Measurements from ENCODE around the gene DLX6. TPM values are rescaled to one million over a fixed set of nuclear protein-coding genes. Genes with fewer than 3 reads are reported as not detected.

Gene DLX6
- total RNA-seq (2014; rRNA removed; shearing (Covaris generic)) = 0.80 and 1.5 TPM in 2 replicates
- polyA plus RNA-seq (2015; cell fraction: cytosol; rRNA removed) = 3.8 and 5.9 TPM in 2 replicates
- polyA plus RNA-seq (2015; cell fraction: nucleus; rRNA removed) = 4.7 and 7.7 TPM in 2 replicates

DNA sequence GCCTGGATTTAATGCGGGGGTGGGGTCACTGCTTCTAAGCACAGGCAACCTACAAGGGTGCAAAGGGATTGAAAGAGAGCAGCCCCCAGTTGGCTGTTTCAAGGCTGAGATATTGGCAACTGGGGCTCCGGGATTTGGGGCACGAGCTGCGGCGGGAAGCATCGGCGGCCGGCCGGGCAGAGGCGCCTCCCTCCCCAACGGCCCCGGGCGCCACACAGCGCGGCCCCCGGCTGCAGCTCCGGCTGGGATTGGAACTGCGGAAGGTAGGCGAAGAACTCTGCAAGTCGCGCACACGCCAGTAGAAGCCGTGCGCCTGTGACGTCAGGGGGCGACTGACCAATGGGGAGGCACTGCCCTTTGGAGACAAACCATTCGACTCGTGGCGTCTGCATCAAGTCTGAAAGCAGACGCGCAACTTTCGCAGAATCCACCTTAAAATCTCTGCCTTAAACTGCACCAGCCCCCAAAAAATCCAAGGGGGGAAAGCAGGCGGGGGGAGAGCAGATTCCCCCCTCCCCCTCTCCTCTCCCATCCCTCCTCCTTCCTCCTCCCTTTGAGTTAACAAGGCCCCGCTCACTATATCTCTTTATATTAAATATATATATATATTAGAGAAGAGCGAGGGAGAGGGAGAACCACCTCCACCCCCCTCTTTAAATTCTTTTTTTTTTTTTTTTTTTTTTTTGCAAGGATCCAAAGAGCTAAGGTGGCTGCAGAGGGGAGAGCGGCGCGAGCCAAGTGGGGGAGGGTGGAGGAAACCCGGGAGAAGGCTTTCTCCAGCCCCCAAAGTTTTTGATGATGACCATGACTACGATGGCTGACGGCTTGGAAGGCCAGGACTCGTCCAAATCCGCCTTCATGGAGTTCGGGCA is at the start of gene DLX6:
TSS of gene DLX6 (plus strand) at position 371 of the 872 bp plus-strand sequence. CDS start at position 796, 425 bp downstream.
- DNase-seq (ENCODE audit: low read depth, low spot score) = peak; percentile 96
- in situ Hi-C loops (cut with HindIII; ENCODE audit: low pct_unique_long_range_greater_than_20kb, low sequenced_read_pairs) = no loop called here

DNA sequence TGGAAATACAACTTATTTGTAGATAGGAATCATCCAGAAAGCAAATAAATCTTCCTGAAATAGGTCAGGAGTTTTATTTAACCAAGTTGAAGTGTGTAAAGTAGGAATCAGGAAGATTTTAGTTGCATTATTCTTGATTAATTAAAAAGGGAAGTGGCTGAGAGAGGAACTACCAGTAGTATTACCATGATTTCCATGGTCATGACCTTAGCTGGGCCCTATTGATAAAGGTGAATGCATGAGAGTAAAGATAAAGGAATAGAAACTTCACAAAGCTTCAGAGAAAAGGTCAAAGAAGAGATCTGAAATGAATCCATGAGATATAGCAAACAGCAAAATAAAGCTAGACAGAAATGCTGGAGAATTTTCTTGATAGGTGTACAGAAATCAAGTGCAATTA is 46.2 kb upstream of the DLX6 start:
- DNase-seq (ENCODE audit: low read depth, low spot score) = no peak
- in situ Hi-C loops (cut with HindIII; ENCODE audit: low pct_unique_long_range_greater_than_20kb, low sequenced_read_pairs) = no loop called here

DNA sequence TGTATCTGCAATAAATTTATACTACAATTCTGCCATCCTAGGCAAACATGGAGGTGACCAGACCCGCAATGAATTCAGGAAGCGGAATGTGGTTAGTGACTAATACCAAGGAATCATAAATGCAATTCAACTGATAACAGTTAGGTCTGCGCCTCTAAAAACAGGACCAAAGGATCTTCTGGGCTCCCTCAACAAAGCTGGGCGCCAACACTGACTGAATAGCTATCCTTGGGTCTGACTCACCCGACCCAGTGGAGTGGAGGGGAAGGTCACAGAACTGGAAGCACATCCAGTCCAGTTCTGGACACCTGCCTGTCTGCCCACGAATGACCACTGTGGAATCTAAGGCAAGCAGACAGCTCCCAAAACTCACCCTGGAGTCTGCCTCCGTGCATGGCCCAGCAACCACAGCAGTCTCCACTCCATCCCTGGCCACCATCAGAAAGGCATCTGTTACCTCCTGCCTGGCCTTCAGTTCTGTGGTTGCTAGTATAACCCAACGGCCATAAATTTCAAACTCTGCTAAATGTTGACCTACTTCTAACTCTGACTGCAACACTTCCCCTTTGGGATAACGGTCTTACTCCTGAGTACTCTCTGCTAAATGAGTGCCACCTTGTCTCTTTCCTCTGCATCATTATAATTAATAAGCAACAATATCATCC is 43.0 kb upstream of the DLX6 start:
- in situ Hi-C loops (cut with HindIII; ENCODE audit: low pct_unique_long_range_greater_than_20kb, low sequenced_read_pairs) = no loop called here
- DNase-seq (ENCODE audit: low read depth, low spot score) = no peak

DNA sequence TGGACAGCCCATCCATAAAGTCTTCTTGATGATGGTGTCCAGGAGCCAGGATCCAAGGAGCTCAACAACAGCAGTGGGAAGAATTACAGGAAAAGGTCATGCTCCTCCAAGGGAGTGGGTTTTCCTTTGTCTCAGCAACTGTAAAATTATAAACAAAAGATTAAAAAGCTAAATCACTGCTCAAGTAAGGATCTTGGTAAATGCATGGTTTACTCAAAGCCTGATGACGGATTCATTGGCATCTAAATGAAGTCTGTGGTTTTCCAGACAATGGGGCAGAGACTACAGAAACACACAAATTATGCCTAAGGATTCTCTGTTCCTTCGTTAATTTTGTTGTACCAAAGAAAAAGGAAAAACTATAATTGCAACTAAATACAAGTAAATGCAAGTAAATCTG is 36.4 kb upstream of the DLX6 start:
- in situ Hi-C loops (cut with HindIII; ENCODE audit: low pct_unique_long_range_greater_than_20kb, low sequenced_read_pairs) = no loop called here

DNA sequence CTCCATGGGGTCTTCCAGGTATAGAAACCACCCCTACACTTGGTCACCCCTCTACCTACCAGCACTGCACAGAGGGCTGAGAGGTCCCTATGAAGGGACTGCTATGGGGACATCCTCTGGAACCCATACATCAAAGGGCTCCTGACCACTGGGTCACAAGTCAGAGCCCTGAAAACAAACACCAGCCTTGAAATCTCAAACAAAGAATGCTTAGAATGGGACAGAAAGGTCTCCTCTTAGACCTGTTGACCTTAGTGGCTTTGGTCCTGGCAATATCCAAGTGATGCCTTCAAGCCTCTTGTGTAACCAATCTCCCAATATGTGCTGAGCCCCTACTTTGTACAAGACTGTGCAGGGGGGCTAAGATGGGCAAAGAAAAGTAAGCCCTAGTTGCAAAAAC is 34.6 kb upstream of the DLX6 start:
- in situ Hi-C loops (cut with HindIII; ENCODE audit: low pct_unique_long_range_greater_than_20kb, low sequenced_read_pairs) = no loop called here
- no peak for DNase-seq (ENCODE audit: low read depth, low spot score)

More for the DNA sequence above, 36.4 kb upstream of the DLX6 start:
- DNase-seq (ENCODE audit: low read depth, low spot score) = no peak

DNA sequence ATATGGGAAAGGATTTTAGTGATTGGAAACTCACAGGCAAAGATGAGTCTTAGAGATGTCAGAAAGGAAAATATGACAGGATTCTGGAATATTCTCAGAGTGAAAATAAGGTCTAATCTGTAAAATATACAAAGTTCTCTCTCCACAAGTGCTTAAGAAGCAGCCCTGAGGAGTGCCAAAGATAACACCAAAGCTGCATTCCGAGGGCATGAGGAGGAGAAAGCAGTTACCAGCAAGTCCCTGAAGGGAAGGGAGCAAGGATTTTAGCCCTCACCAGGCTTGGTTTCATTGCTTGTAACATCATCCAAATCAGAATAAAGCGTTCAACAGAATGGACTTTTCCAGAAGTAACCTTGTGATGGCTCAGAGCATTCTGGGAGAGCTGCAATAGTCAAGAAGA is 31.4 kb upstream of the DLX6 start:
- in situ Hi-C loops (cut with HindIII; ENCODE audit: low pct_unique_long_range_greater_than_20kb, low sequenced_read_pairs) = no loop called here
- no peak for DNase-seq (ENCODE audit: low read depth, low spot score)

DNA sequence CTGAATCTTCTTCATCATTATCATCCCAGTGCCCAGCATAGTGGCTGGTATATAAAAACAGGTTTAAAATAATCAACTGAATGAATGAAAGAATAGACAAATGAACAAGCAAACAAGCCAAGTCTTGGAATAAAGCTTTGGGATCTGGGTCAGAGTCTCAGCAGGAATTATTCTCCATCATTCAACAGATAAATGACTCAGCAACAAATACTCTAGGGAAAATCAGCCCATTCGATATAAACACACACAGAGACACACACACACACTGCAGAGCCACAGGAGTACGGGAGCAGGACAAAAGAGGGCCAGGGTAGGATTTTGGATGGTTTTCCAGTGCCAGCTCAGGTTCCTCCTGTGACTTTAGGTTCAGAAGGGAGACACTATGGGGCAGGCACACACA is 29.2 kb upstream of the DLX6 start:
- in situ Hi-C loops (cut with HindIII; ENCODE audit: low pct_unique_long_range_greater_than_20kb, low sequenced_read_pairs) = no loop called here
- no peak for DNase-seq (ENCODE audit: low read depth, low spot score)

DNA sequence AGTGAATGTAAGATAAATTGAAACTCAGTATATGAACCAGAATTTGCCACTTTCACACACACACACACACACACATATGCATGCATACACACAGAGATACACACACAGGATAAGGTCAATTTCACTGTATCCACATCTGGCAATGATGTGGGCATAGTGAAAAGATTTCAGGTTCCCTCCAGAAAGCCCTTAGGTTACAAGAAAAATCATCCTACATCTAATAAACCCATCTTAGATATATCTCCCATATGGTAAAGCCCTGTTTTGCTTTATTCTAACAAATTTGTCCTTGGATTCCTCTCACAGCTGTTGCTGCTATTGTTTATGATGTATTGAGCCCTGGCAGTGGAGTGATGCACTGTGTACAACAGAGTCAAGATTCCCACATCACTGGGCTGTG is 27.9 kb upstream of the DLX6 start:
- in situ Hi-C loops (cut with HindIII; ENCODE audit: low pct_unique_long_range_greater_than_20kb, low sequenced_read_pairs) = no loop called here
- DNase-seq (ENCODE audit: low read depth, low spot score) = no peak

DNA sequence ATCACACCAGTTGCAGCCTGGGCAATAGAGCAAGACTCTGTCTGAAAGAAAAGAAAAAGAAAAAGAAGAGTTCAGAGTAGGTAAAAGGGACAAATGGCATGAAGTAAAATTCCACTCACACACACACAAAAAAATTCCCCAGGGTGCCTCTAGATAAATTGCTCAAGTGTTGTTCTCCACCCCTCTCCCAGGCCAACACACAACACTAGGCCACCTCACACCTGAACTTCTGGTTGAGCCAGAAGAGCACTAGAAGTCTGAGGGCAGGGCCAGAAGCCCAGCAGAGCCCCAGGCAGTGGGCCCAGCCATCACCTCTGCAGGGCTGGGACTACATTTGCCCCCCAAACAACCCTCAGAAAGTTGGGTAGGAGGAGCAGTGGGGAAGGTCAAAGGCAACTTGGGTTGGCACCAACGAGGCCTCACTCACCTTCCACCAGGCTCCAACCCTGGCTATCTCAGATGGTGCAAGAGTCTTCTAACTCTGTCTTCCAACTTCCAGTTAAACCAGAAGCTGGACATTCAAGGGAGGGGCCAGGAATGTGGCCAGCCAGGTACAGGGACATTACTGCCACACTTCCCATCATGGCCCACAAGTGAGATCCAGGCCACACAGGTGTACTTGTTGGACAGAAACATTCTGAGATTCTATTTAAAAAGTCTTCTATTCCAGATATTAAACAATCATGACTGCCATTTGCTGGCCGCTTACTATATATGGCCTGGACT is 25.6 kb upstream of the DLX6 start:
- in situ Hi-C loops (cut with HindIII; ENCODE audit: low pct_unique_long_range_greater_than_20kb, low sequenced_read_pairs) = no loop called here
- DNase-seq (ENCODE audit: low read depth, low spot score) = no peak

DNA sequence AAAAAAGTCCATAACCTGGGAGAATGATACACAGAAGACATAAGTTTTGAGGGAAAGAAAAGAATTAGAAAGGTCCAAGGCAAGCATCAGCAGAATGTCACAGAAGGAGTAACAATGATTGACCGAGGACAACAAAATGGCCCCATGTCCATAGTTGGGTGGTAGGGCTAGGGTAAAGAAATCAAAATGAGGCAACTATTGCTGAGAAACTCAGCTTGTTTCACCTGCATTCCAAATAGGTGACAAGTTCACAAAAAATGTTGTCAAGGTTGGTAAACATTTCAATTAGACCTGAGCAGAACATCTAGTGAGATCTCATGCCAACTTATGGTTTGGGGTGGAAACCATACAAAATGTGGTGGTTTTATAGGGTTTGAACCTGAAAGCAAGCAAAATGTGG is 22.8 kb upstream of the DLX6 start:
- no peak for DNase-seq (ENCODE audit: low read depth, low spot score)

DNA sequence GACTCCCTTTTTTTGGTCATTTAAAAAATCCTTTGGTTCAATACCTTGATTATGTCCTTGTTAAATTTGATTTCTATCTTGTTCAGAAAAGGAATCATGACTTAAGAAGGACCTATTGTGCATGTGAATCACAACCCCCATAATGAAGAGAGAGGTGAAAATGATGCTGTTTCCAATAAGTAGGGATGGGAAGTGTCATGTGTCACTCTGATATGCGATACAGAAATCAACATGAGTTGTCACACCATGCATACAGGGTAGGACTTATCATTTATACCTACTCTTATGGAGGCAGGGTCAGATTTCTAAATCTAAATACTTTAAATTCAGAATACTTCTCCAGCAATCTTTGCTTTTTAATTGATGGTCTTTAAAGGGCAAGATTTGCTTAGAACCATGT is 19.4 kb upstream of the DLX6 start:
- in situ Hi-C loops (cut with HindIII; ENCODE audit: low pct_unique_long_range_greater_than_20kb, low sequenced_read_pairs) = no loop called here
- DNase-seq (ENCODE audit: low read depth, low spot score) = no peak

More for the DNA sequence above, 22.8 kb upstream of the DLX6 start:
- in situ Hi-C loops (cut with HindIII; ENCODE audit: low pct_unique_long_range_greater_than_20kb, low sequenced_read_pairs) = no loop called here

DNA sequence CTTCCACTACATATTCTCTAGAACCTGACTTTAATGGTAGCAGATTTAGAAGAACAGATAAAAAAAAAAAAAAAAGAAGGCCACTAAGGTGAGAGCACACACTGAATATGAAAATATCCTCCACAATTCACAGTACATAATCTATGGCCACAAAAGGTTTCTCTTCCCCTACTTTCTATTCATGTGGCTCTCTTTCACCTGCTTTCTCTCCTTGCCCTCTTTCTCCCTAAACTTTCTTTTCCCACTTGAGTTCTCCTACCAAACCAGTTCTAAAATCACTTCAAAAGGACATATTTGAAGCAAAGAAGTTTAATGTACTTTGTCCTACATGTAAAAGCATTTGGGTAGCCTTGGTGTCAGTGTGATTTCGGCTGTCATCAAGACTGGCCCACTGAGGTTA is 18.5 kb upstream of the DLX6 start:
- no peak for DNase-seq (ENCODE audit: low read depth, low spot score)
- in situ Hi-C loops (cut with HindIII; ENCODE audit: low pct_unique_long_range_greater_than_20kb, low sequenced_read_pairs) = no loop called here

DNA sequence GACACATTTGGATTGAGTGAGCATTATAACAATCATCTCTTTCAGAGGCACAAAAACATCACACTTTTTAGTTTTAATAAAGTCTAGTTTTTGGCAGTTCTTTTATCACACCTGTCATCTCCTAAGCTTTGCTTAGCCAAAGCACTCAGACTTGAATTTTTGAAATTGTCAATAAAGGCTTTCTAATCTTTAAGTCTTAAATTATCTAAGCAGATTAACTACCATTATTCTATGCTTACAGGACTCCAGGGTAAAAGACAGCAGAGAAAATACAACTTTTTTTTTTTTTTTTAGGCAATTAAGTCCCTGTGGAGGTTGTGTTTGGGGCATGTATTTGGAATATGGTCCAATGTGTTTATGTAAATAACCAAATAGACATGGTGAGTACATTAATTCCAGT is 17.6 kb upstream of the DLX6 start:
- DNase-seq (ENCODE audit: low read depth, low spot score) = no peak
- in situ Hi-C loops (cut with HindIII; ENCODE audit: low pct_unique_long_range_greater_than_20kb, low sequenced_read_pairs) = no loop called here

DNA sequence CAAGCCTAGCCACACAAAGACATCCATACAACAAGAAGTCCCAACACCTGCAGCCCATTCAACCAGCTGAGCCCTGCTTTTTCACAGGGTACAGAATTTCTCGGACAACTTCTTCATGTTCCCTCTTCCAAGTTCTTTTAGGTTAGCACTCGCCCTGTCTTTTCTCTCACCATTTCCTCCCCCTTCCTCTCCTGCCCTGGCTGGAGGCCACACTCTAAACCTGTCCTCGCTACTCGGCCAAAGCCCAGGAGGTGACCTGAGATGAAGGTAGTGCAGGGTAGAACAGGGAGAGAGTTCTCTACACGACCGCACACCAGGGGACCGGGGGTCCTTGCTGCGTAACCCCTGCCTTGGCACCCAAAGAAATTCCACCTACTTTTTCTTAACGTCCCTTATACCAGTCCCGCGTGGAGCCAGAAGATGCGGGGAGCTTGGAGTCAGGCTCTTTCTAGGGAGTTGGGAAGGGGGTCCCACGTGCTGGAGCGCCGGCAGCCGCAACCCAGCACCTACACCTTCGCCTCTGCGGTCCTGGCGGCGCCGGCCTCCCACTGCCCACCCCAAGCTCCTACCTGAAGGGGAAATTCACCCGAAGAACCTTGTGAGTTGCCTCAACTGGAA is 16.0 kb upstream of the DLX6 start:
- DNase-seq (ENCODE audit: low read depth, low spot score) = no peak
- in situ Hi-C loops (cut with HindIII; ENCODE audit: low pct_unique_long_range_greater_than_20kb, low sequenced_read_pairs) = no loop called here

DNA sequence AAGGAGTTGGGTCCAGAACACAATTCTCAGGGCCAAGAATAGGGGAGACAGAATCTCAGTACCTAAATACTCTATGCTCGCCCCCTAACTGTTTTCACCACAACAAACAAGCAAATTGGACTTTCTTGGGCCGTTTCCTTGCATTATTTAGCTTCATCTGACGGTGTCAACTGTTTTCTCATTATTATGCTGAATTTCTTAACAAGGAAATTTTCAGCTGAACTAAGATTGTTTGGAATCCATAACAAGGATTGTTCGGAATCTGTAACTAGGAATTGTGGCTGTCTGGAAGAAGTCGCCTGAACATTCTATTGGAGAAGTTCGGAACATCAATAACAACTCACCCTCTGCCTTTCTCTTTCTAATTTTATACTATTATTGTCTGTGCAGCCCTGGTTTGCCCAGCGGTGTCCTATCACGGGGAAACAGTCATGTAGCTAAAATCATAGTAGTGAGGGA is 15.5 kb upstream of the DLX6 start:
- DNase-seq (ENCODE audit: low read depth, low spot score) = no peak
- in situ Hi-C loops (cut with HindIII; ENCODE audit: low pct_unique_long_range_greater_than_20kb, low sequenced_read_pairs) = no loop called here

DNA sequence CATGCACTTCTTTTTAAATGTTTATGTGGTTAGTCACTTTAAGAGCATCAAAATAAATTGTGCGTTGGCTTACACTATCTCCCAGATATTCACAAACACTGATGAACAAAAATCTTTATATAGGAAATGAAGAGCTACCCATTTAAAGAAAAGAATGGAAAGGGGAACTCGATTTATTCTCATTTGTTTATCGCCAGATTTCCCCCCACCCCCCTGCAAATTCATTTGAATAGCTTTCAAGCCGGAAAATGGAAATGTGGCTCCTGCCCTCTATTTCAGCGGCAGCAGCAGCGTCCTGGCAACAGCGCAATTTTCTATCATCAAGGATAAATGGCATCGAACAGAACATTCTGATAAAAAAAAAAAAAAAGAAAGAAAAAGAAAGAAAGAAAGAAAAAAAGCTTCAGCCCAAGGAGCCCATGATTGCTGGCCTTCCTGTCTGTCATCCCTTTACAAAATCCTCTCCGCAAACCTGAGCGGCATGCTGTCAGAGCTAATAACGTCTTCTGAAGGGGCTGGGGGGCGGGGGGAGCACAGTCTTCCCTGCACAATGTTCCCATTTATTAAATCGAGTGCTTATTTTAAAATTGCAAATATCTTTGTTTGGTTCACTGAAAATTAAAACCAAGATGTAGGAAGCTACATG is 13.7 kb upstream of the DLX6 start:
- in situ Hi-C loops (cut with HindIII; ENCODE audit: low pct_unique_long_range_greater_than_20kb, low sequenced_read_pairs) = no loop called here

More for the DNA sequence above, 13.7 kb upstream of the DLX6 start:
- no peak for DNase-seq (ENCODE audit: low read depth, low spot score)
